ENCODE results near the gene RPP30.

The RPP30 gene

DNA sequence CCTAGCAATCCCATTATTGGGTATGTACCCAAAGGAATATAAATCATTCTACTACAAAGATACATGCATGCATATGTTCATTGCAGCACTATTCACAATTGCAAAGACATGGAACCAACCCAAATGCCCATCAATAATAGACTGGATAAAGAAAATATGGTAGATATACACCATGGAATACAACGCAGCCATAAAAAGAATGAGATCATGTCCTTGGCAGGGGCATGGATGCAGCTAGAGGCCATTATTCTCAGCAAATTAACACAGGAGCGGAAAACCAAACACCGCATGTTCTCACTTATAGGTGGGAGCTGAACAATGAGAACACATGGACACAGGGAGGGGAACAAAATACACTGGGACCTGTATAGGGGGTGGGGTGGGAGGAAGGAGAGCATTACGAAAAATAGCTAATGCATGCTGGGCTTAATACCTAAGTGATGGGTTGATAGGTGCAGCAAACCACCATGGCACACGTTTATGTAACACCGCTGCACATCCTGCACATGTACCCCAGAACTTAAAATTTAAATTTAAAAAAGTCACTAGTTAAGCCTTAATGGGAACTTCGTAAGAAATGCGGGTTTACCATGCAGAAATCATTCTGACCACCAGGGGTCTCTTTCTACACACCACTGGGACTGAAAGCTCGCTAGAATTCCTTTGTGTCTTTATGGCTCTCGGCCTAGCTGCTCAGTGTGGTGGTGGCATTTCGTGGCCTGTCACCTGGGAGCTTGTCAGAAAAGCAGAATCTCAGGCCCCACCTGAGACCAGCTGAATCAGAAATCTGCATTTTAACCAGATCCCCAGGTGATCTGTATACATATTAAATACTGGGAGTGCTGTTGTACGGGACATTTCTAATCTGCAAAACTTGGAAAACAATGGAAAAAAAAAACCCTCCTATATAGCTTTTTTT lies 39.6 kb downstream of the RPP30 start:
- DNase-seq (ENCODE audit: low read depth), result peak; percentile 89
- TF ChIP-seq, protein P1, sequence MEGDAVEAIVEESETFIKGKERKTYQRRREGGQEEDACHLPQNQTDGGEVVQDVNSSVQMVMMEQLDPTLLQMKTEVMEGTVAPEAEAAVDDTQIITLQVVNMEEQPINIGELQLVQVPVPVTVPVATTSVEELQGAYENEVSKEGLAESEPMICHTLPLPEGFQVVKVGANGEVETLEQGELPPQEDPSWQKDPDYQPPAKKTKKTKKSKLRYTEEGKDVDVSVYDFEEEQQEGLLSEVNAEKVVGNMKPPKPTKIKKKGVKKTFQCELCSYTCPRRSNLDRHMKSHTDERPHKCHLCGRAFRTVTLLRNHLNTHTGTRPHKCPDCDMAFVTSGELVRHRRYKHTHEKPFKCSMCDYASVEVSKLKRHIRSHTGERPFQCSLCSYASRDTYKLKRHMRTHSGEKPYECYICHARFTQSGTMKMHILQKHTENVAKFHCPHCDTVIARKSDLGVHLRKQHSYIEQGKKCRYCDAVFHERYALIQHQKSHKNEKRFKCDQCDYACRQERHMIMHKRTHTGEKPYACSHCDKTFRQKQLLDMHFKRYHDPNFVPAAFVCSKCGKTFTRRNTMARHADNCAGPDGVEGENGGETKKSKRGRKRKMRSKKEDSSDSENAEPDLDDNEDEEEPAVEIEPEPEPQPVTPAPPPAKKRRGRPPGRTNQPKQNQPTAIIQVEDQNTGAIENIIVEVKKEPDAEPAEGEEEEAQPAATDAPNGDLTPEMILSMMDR (conservative IDR thresholded peaks at IDR 0.05; ENCODE audit: low read depth, low read length), result peak; percentile 85
- no peak overlapping the region for H3K4me3 ChIP-seq (ENCODE audit: low read depth, low read length)

DNA sequence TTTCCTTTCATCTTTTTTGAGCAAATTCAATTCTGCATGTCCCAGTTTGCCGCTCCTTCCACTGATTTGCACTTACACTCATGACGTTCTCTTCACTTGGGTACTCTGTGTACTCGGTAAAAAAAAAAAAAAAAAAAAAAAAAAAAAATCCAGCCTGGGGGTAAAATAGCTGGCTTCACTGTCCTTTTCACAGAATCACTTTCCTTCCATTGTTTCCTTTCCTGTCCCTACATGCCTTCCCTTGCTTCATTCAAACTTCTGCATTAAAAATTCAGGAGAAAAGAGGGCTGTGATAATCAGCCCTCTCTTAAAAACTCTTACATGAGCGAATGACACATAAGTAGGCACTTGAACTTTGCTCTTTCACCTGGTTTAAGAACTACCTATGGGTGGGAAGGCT lies 40.4 kb downstream of the RPP30 start:
- TF ChIP-seq, protein P1 (conservative IDR thresholded peaks at IDR 0.05; ENCODE audit: low read depth, low read length), result no peak
- DNase-seq (ENCODE audit: low read depth), result no peak
- H3K4me3 ChIP-seq (ENCODE audit: low read depth, low read length), result no peak overlapping the region

DNA sequence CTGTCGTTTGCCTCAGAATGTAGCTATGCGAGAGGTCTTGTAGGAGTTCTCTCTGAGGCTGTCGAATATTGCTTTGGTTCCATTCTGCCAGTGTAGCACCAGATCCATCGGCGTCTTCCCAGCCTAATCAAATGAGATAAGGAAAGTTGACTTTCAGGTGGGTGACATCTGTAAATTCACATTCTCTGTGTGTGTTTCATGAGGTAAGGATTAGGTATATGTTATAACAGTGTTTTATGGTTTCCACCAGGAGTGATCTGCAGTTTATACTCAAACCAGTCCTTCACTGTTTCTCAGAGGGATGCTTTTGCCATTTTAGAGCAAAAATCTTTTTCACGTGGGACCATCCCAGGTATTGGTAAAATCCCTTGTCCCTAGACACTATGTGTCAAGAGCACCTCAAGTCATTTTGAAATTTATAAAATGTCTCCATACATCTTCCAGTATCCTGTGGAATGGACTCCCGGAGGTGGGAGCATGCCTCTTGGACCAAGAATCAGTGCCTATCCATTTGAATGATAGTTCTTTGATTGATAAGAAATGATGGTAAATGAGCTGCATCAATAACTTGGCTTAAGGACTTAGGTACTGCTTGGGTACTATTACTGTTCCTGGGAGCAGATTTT lies 41.2 kb downstream of the RPP30 start:
- TF ChIP-seq, protein P1 (conservative IDR thresholded peaks at IDR 0.05; ENCODE audit: low read depth, low read length), result no peak
- DNase-seq (ENCODE audit: low read depth), result no peak

DNA sequence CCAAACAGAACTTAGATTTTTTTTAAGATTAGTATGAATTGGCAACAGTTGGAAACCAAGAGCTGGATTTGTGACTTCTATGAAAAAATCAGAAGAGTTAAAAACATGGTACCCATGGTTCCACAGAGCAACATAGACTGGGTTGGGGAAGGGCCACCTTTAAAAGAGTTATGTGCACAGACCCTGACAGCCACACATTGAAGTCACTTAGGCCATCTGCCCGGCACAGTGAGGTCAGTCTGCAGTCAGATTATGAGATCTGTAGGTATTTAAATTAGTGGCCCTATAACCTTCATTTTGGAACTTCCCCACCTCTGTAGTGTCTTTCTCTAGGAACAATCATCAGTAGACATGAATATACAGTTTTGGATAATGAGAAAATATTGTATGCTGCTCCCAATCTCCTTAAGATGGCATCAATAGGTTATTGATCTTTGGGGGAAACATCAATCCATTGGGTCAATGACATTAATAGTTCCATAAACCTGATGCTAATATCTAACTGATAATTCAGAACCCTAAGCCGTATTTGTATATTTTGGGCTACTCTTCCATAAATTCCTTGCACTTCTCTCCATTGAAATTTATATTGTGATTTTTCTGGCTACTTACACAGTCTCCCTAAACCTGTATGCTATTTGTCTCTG lies 42.1 kb downstream of the RPP30 start:
- no peak overlapping the region for H3K4me3 ChIP-seq (ENCODE audit: low read depth, low read length)
- TF ChIP-seq, protein P1 (conservative IDR thresholded peaks at IDR 0.05; ENCODE audit: low read depth, low read length), result no peak
- no peak for DNase-seq (ENCODE audit: low read depth)

More for the DNA sequence above, 41.2 kb downstream of the RPP30 start:
- H3K4me3 ChIP-seq (ENCODE audit: low read depth, low read length), result no peak overlapping the region

DNA sequence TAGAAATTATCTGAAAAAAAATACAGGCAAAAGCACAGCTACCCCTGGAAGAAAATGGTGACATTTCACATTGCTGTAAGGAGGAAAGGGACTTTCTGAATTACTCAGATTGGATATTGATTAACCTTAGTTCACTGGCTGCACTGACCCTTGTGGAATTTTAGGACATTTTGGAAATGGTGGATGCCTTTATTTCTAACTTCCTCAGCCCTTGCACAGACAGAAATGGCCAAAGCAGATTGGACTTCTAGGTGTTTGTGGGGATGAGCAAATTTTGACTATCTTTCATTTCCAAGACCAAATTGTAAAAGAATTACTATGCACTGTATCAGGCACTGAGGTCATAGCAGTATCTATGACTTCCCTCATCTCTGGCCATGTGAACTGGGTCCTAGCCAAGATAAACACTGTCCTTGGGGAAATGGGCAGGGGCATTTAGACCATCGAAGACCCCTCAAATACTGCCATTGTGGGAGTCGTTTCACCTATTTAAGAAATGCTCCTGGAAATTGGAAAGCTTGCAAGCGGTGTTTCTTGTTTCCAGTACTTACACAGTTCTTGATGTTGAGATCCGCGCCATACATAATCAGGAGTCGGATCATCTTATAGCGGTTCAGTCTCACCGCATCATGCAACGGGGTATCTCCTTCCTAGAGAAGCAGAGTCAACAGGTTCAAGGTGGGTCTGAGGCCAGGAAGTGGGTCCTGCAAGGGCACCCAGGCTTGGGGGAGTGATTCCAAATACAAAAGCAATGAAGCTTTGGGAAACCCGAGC lies 43.4 kb downstream of the RPP30 start:
- H3K4me3 ChIP-seq (ENCODE audit: low read depth, low read length), result no peak overlapping the region
- TF ChIP-seq, protein P1 (conservative IDR thresholded peaks at IDR 0.05; ENCODE audit: low read depth, low read length), result no peak
- DNase-seq (ENCODE audit: low read depth), result no peak

DNA sequence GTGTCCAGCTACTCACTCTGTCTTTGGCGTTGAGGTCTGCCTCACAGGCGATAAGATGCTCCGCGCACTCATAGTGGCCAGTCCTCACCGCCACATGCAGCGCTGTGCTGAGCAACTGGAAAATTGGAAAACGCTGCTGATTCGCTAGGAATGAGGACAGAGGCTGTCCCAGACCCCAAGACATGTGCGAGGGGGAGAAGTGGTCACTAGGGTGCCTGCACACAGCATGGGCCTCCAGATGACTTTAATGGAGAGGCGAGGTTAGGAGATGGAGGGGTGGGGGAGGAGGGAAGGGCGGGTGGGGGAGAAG lies 43.9 kb downstream of the RPP30 start:
- no peak overlapping the region for H3K4me3 ChIP-seq (ENCODE audit: low read depth, low read length)
- DNase-seq (ENCODE audit: low read depth), result no peak
- TF ChIP-seq, protein P1 (conservative IDR thresholded peaks at IDR 0.05; ENCODE audit: low read depth, low read length), result no peak
